Activated CD8-positive, alpha-beta T cell treated with anti-CD3 and anti-CD28 coated beads for 36 hours (primary cell): ENCODE measurements around the gene TSC22D3. TPM values are rescaled to one million over a fixed set of nuclear protein-coding genes. Genes with fewer than 3 reads are reported as not detected.

Experiments
- ATAC-seq: fragments of 200-7000 bp; cut with Tn5 transposase; one replicate; pipeline ENCODE4 v1.10.0; 2021; ENCODE audit warnings: mild to moderate bottlenecking, moderate library complexity
- CTCF ChIA-PET: fragments of 350-600 bp; sonication (Branson Sonifier 250); formaldehyde crosslinking; loops from one replicate; lab custom pipeline; 2021; ENCODE audit warnings: antibody characterized with exemption; lab: Charles Lee
- POLR2A ChIA-PET: fragments of 350-600 bp; sonication (Branson Sonifier 250); formaldehyde crosslinking; loops from one replicate; lab custom pipeline; 2021; ENCODE audit warnings: antibody characterized with exemption; lab: Charles Lee
- DNase-seq: peaks from one replicate; pipeline ENCODE4 v3.0.0-alpha.2; 2020
- H3K27ac Mint-ChIP-seq: one replicate; pipeline ENCODE4 v1.8.0; 2021; ENCODE audit warnings: mild to moderate bottlenecking, mixed read lengths
- H3K27me3 Mint-ChIP-seq: one replicate; pipeline ENCODE4 v1.8.0; 2021; ENCODE audit warnings: mixed read lengths
- H3K36me3 Mint-ChIP-seq: one replicate; pipeline ENCODE4 v1.8.0; 2021; ENCODE audit warnings: low read depth, mixed read lengths
- H3K4me1 Mint-ChIP-seq: one replicate; pipeline ENCODE4 v1.8.0; 2021; ENCODE audit warnings: low read depth, mixed read lengths
- H3K4me3 Mint-ChIP-seq: one replicate; pipeline ENCODE4 v1.8.0; 2021; ENCODE audit warnings: mild to moderate bottlenecking, moderate library complexity, mixed read lengths
- H3K9me3 Mint-ChIP-seq: one replicate; pipeline ENCODE4 v1.8.0; 2021; ENCODE audit warnings: mixed read lengths
- intact Hi-C: fragments of 100-400 bp; cut with micrococcal nuclease; formaldehyde crosslinking; loops from one replicate; pipeline ENCODE4 v1.10.0; 2022
- total RNA-seq, 2 experiments: library from RNA; stranded (reverse); gene quantifications; one replicate each; pipeline ENCODE4 v1.2.3, GENCODE V29; 2021
- TF ChIP-seq, protein P1 (sequence below): fragments of 200-600 bp; IDR thresholded peaks from one replicate; pipeline ENCODE4 v1.8.0; 2022; ENCODE audit warnings: antibody characterized with exemption, mild to moderate bottlenecking

Gene TSC22D3
- total RNA-seq, 2 experiments from 2014 or later: 47.2 to 50.5 TPM

- CTCF ChIA-PET: interaction anchor here (1.0 to 8.8 kb wide), 6 partner anchors 24 to 362 kb away, joined by 3 to 58 read pairs (median 4); no protein-coding TSS in a partner anchor
- ATAC-seq (peak; percentile 86), DNase-seq (peak; percentile 66)
- POLR2A ChIA-PET: interaction anchor here (1.0 to 9.9 kb wide), 2 partner anchors 13 to 34 kb away, joined by 3 to 184 read pairs; no protein-coding TSS in a partner anchor
- Mint-ChIP-seq H3K27ac (peak overlapping the region; percentile 95), H3K27me3 (no peaks in the 10 kb centered on the region), H3K4me1 (peaks cover 56% of the 10 kb centered on the region), H3K36me3 (peaks cover 16% of the 10 kb centered on the region), H3K4me3 (peak overlapping the region; percentile 41), H3K9me3 (no peaks in the 10 kb centered on the region)
- intact Hi-C loops: loop anchor here (2.0 to 10.0 kb wide), 2 partner anchors 36 to 64 kb away; partner anchors contain the start of genes NCBP2L and TSC22D3
- TF ChIP-seq, protein P1, sequence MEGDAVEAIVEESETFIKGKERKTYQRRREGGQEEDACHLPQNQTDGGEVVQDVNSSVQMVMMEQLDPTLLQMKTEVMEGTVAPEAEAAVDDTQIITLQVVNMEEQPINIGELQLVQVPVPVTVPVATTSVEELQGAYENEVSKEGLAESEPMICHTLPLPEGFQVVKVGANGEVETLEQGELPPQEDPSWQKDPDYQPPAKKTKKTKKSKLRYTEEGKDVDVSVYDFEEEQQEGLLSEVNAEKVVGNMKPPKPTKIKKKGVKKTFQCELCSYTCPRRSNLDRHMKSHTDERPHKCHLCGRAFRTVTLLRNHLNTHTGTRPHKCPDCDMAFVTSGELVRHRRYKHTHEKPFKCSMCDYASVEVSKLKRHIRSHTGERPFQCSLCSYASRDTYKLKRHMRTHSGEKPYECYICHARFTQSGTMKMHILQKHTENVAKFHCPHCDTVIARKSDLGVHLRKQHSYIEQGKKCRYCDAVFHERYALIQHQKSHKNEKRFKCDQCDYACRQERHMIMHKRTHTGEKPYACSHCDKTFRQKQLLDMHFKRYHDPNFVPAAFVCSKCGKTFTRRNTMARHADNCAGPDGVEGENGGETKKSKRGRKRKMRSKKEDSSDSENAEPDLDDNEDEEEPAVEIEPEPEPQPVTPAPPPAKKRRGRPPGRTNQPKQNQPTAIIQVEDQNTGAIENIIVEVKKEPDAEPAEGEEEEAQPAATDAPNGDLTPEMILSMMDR: no peak
Observed at GRCh38 chrX:107710617-107711391, 64.8 kb downstream of the TSC22D3 start.

GRCh38 chrX:107709266-107709806 is 66.3 kb downstream of the TSC22D3 start:
- Mint-ChIP-seq H3K4me1 (peaks cover 46% of the 10 kb centered on the region), H3K27me3 (no peaks in the 10 kb centered on the region), H3K27ac (peak overlapping the region; percentile 57), H3K36me3 (peaks cover 6% of the 10 kb centered on the region), H3K9me3 (no peaks in the 10 kb centered on the region), H3K4me3 (no peak overlapping the region)
- ChIA-PET CTCF (interaction anchor here (1.1 to 1.5 kb wide), 2 partner anchors 14 to 36 kb away, joined by 3 to 5 read pairs; no protein-coding TSS in a partner anchor), POLR2A (interaction anchor here (1.3 kb wide), 1 partner anchor 32 kb away, joined by 4 read pairs; no protein-coding TSS in a partner anchor)
- intact Hi-C loops: no loop called here
- TF ChIP-seq, protein P1: no peak
- no peak for ATAC-seq
- no peak for DNase-seq

DNA sequence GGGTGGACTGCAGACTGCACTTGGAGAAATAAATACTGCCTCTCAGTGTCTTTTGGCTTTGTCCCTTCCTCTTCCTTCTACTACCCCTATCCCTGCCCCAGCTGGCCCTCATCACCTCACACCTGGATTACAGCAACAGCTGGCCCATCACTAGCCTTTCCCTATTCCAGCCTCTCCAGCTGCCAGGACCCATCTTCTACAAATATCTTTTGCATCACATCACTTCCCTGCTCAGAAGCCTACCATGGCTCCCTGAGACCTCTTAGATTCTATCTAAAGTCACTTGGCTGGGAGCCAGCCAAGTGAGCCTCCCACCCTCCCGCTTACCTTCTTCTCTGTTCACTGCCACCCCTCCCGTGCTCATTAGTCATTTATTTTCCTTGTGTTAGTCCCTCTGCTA is 66.8 kb downstream of the TSC22D3 start:
- H3K4me3 Mint-ChIP-seq: no peak overlapping the region

GRCh38 chrX:107707866-107708265 is 67.7 kb downstream of the TSC22D3 start:
- TF ChIP-seq, protein P1: no peak
- Mint-ChIP-seq H3K27ac (no peak overlapping the region), H3K36me3 (peaks cover 2% of the 10 kb centered on the region), H3K4me1 (peaks cover 35% of the 10 kb centered on the region), H3K27me3 (no peaks in the 10 kb centered on the region), H3K9me3 (no peaks in the 10 kb centered on the region), H3K4me3 (no peak overlapping the region)
- ATAC-seq (no peak), DNase-seq (no peak)
- POLR2A ChIA-PET: no interaction called here
- intact Hi-C loops: no loop called here
- CTCF ChIA-PET: interaction anchor here (1.6 kb wide), 1 partner anchor 35 kb away, joined by 7 read pairs; no protein-coding TSS in a partner anchor

More for the DNA sequence above, 66.8 kb downstream of the TSC22D3 start:
- Mint-ChIP-seq H3K4me1 (peaks cover 40% of the 10 kb centered on the region), H3K9me3 (no peaks in the 10 kb centered on the region), H3K36me3 (peaks cover 4% of the 10 kb centered on the region), H3K27ac (no peak overlapping the region), H3K27me3 (no peaks in the 10 kb centered on the region)
- DNase-seq (no peak), ATAC-seq (no peak)
- TF ChIP-seq, protein P1: no peak
- intact Hi-C loops: no loop called here
- ChIA-PET CTCF (interaction anchor here (1.5 to 1.6 kb wide), 2 partner anchors 36 kb away, joined by 5 to 7 read pairs; no protein-coding TSS in a partner anchor), POLR2A (no interaction called here)
